Measurements from ENCODE around the gene NUP62CL. TPM values are rescaled to one million over a fixed set of nuclear protein-coding genes. Genes with fewer than 3 reads are reported as not detected.

The NUP62CL gene, protein sequence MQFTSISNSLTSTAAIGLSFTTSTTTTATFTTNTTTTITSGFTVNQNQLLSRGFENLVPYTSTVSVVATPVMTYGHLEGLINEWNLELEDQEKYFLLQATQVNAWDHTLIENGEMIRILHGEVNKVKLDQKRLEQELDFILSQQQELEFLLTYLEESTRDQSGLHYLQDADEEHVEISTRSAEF
- total RNA-seq = 1 to 10 TPM; 1.9 to 2.4 TPM

DNA sequence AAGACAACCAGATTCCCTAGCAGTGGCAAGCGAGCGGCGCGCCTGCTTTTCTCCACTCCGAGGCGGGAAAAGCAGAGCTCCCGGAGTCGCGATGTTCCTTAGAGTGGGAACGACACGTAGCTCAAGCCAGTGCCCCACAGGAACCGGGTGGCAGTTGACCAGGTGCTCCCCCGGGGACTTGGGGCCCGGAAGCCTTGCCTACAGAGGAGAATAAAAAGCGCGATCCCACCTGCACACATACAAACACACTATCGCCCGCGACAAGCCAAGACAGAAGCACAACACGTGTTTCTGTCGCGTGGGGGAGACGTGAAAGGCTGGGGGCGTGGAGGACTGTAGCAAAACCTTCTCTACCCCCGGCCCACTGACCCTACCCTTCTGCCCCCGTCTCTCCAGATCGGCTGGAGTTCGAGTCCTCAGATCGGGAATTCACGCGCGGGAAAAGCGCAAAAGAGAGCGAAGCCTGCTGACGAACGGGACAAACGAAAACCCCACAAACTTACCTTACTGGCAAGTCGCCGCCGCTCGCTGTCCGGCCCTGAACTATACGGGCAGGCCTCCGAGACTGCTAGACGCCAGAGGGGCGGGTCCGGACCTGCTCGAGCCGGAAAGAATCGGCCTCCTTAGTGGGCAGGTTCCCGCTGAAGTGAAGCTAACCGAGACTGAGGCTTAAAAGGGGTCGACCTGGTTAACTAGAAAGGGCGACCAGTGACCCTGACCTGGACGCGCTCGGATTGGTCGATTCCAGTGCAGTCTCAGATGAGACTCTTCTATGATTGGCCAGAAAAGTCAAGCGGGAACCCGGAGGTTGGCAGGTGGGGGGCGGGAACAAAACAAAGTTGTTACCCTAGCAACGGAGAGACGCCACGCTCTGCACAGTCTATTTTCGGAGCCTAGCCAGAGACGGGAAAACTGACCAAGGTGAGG lies at the start of gene NUP62CL, which contains the start of gene DNAAF6:
NUP62CL (minus strand) TSS at position 664 of the 927 bp plus-strand sequence. CDS start 31,287 bp downstream, outside the sequence.
DNAAF6 (plus strand) TSS at position 842 of the 927 bp plus-strand sequence. CDS start 6,265 bp downstream, outside the sequence.

DNA sequence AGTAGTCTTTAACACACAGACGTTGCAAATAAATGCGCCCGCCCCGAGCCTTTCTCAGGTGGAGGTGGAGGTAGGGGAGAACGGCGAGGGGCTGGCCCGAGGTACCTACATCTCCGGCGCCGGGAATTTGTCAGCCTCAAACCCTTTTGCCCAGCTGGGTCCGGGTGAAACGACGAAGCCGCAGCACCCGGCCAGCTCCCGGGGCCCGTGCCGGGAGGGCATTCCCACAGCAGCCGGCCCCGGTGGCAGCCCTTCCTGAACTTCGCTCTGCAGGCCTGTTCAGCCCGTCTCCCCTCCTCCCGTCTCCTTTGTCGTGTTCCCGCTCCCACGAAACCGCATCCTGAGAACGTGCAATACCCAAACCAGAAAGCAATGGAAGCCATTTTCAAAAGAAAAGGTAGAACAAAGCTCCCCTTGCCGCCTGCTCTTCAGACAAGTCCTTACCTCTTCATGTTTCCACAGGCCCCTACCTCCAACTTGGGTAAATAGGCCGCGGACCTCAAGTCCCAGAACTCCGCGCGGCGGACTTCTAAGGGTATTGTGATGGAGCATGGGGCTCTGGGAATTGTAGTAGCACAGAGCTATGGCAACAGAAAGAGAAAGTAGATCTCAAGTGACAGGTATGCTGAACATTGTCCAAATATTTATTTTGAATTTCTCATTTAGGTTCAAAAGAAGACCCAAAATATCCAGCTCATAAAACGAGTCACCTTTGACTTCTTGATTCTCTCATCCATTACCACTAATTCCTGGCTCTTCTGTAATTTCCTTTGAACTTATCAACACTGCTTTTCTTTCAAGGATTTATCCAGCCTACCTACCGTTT lies 87.7 kb downstream of the NUP62CL start, which contains the start of gene RBM41:
RBM41 (minus strand) TSS at position 501 of the 826 bp plus-strand sequence; CDS start at position 452, 49 bp downstream.

Other genes starting within 250 kb of the NUP62CL start
- gene MORC4, start 206.2 kb downstream of the NUP62CL start, total RNA-seq = 1 to 10 TPM; 7.8 to 8.4 TPM
- 10 to 100 TPM; 16.8 to 18.0 TPM for gene RBM41, start 87.6 kb downstream of the NUP62CL start, total RNA-seq
- not detected for gene DNAAF6, start 178 bp upstream of the NUP62CL start, total RNA-seq
- gene FRMPD3, start 243.2 kb upstream of the NUP62CL start, total RNA-seq = under 1 TPM in 1 of 2 experiments, not detected in 1; 0.05 TPM

Data from activated naive CD4-positive, alpha-beta T cell treated with anti-CD3 and anti-CD28 coated beads, Interleukin-2, amount 10 ng/mL, durations not matched to agents 5 hours and 36 hours (primary cell).